SKM-1 (cell line): ENCODE data around the gene ZFP36L2.

Experiments
- DNase-seq: peaks from one replicate; lab custom pipeline; 2025; ENCODE audit not compliant: unreplicated experiment; lab: John Stamatoyannopoulos, UW

ZFP36L2 gene

GRCh38 chr2:43224571-43225092 lies 1.8 kb downstream of the ZFP36L2 start:
- no peak for DNase-seq

- peak; percentile 29 for DNase-seq
Measured at GRCh38 chr2:43224131-43224570, 2.3 kb downstream of the ZFP36L2 start.

GRCh38 chr2:43223521-43224001 lies 2.8 kb downstream of the ZFP36L2 start:
- no peak for DNase-seq

GRCh38 chr2:43222475-43223309 lies 3.7 kb downstream of the ZFP36L2 start:
- DNase-seq = no peak

GRCh38 chr2:43221763-43222474 lies 4.5 kb downstream of the ZFP36L2 start:
- peak; percentile 51 for DNase-seq

GRCh38 chr2:43221124-43221762 lies 5.2 kb downstream of the ZFP36L2 start:
- peak; percentile 54 for DNase-seq

GRCh38 chr2:43220760-43221123 lies 5.7 kb downstream of the ZFP36L2 start:
- DNase-seq = no peak

GRCh38 chr2:43220229-43220751 lies 6.1 kb downstream of the ZFP36L2 start:
- DNase-seq = no peak

GRCh38 chr2:43219383-43220228 lies 6.8 kb downstream of the ZFP36L2 start:
- peak; percentile 75 for DNase-seq

GRCh38 chr2:43218702-43219382 lies 7.6 kb downstream of the ZFP36L2 start:
- no peak for DNase-seq

GRCh38 chr2:43218155-43218701 lies 8.2 kb downstream of the ZFP36L2 start:
- DNase-seq = no peak

GRCh38 chr2:43217228-43218154 lies 8.9 kb downstream of the ZFP36L2 start:
- no peak for DNase-seq

- DNase-seq = no peak
Measured at GRCh38 chr2:43216629-43217028, 9.8 kb downstream of the ZFP36L2 start.

GRCh38 chr2:43215673-43216255 lies 10.6 kb downstream of the ZFP36L2 start:
- DNase-seq = no peak

GRCh38 chr2:43214253-43214652 lies 12.2 kb downstream of the ZFP36L2 start:
- no peak for DNase-seq

GRCh38 chr2:43212931-43213330 lies 13.5 kb downstream of the ZFP36L2 start:
- peak; percentile 90 for DNase-seq

- DNase-seq = no peak
Measured at GRCh38 chr2:43212216-43212835, 14.1 kb downstream of the ZFP36L2 start.
